MCF 10A (cell line): Measurements from ENCODE around the gene GMPR2. TPM values are rescaled to one million over a fixed set of nuclear protein-coding genes. Genes with fewer than 3 reads are reported as not detected.

ENCODE experiments used
- BruUV-seq: library from RNA; stranded (reverse); fragments of 400-500 nt; replicated peaks from 2 replicates; lab custom pipeline; 2021; lab: Mats Ljungman, UMichigan
- CTCF ChIA-PET: fragments of 300-600 bp; sonication (Branson Sonifier 250); formaldehyde crosslinking; extraction: SDS; loops from one replicate; lab custom pipeline; 2021; ENCODE audit warnings: antibody characterized with exemption, inconsistent platforms; lab: Yijun Ruan, JAX
- POLR2A ChIA-PET: fragments of 300-600, 350-650 bp; sonication (Branson Sonifier 250); formaldehyde crosslinking; extraction: SDS; loops from one replicate; lab custom pipeline; 2020; ENCODE audit warnings: antibody characterized with exemption, inconsistent platforms; lab: Yijun Ruan, JAX
- DNase-seq: peaks from one replicate; pipeline ENCODE4 v3.0.0-alpha.2; 2018; ENCODE audit not compliant: unreplicated experiment
- H3K27ac Mint-ChIP-seq: one replicate; pipeline ENCODE4 v1.8.0; 2022; ENCODE audit warnings: mild to moderate bottlenecking, low read depth, mixed read lengths; ENCODE audit not compliant: unreplicated experiment
- H3K27me3 Mint-ChIP-seq: one replicate; pipeline ENCODE4 v1.8.0; 2022; ENCODE audit warnings: mixed read lengths; ENCODE audit not compliant: insufficient read depth, unreplicated experiment
- H3K36me3 Mint-ChIP-seq: one replicate; pipeline ENCODE4 v1.8.0; 2022; ENCODE audit warnings: mild to moderate bottlenecking, moderate library complexity, mixed read lengths; ENCODE audit not compliant: insufficient read depth, unreplicated experiment
- H3K4me1 Mint-ChIP-seq: one replicate; pipeline ENCODE4 v1.8.0; 2022; ENCODE audit warnings: mixed read lengths; ENCODE audit not compliant: insufficient read depth, unreplicated experiment
- H3K4me3 Mint-ChIP-seq: one replicate; pipeline ENCODE4 v1.8.0; 2022; ENCODE audit warnings: mild to moderate bottlenecking, moderate library complexity, mixed read lengths; ENCODE audit not compliant: unreplicated experiment
- H3K9me3 Mint-ChIP-seq: one replicate; pipeline ENCODE4 v1.8.0; 2022; ENCODE audit warnings: mixed read lengths; ENCODE audit not compliant: unreplicated experiment
- intact Hi-C: fragments of 100-400 bp; cut with micrococcal nuclease; formaldehyde crosslinking; loops from 2 replicates; pipeline ENCODE4 v1.14.1; 2022
- total RNA-seq: library from RNA; stranded (reverse); gene quantifications from 2 replicates; pipeline ENCODE4 v1.2.3, GENCODE V29; 2022
- TF ChIP-seq, protein P1 (sequence below): fragments of 200-600 bp; IDR thresholded peaks from one replicate; pipeline ENCODE4 v1.8.0; 2022; ENCODE audit warnings: antibody characterized with exemption, mild to moderate bottlenecking; ENCODE audit not compliant: unreplicated experiment

The GMPR2 gene
- total RNA-seq, 1 experiment from 2014 or later: 77.3 TPM

DNA sequence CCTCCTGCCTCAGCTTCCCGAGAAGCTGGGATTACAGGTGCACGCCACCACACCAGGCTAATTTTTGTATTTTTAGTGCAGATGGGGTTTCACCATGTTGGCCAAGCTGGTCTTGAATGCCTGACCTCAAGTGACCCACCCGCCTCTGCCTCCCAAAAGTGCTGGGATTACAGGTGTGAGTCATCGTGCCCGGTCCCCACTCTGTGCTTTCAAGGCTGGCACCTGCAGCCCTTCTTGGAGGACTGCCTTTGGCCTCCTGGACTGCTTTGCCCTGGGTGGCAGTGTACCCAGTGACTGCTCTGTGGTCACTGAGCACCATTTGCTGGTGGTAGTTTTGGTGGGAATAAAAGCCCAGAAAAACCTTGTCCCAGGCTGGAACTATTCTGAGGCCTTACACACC, 54.3 kb downstream of the GMPR2 start:
- CTCF ChIA-PET: interaction anchor here (0.7 to 4.1 kb wide), 4 partner anchors 10 to 46 kb away, joined by 3 to 19 read pairs (median 10); partner anchors contain the start of genes LTB4R2 and TINF2
- no TSS peak for BruUV-seq
- TF ChIP-seq, protein P1, sequence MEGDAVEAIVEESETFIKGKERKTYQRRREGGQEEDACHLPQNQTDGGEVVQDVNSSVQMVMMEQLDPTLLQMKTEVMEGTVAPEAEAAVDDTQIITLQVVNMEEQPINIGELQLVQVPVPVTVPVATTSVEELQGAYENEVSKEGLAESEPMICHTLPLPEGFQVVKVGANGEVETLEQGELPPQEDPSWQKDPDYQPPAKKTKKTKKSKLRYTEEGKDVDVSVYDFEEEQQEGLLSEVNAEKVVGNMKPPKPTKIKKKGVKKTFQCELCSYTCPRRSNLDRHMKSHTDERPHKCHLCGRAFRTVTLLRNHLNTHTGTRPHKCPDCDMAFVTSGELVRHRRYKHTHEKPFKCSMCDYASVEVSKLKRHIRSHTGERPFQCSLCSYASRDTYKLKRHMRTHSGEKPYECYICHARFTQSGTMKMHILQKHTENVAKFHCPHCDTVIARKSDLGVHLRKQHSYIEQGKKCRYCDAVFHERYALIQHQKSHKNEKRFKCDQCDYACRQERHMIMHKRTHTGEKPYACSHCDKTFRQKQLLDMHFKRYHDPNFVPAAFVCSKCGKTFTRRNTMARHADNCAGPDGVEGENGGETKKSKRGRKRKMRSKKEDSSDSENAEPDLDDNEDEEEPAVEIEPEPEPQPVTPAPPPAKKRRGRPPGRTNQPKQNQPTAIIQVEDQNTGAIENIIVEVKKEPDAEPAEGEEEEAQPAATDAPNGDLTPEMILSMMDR: no peak
- no peaks in the 10 kb centered on the region for H3K27me3 Mint-ChIP-seq
- H3K27ac Mint-ChIP-seq: no peak overlapping the region
- intact Hi-C loops: no loop called here
- H3K36me3 Mint-ChIP-seq: peaks cover 16% of the 10 kb centered on the region
- DNase-seq: no peak
- POLR2A ChIA-PET: interaction anchor here (3.9 to 9.2 kb wide), 2 partner anchors 12 to 15 kb away, joined by 13 to 115 read pairs; partner anchors contain the start of genes DHRS1, NOP9 and RABGGTA
- H3K4me1 Mint-ChIP-seq: peaks cover 13% of the 10 kb centered on the region
- H3K9me3 Mint-ChIP-seq: no peaks in the 10 kb centered on the region
- H3K4me3 Mint-ChIP-seq: no peak overlapping the region

Other genes starting within 250 kb of the GMPR2 start
- gene DHRS4L2, start 244.0 kb upstream of the GMPR2 start, total RNA-seq: 18.1 and 20.8 TPM in 2 replicates
- gene CARMIL3, start 180.9 kb upstream of the GMPR2 start, total RNA-seq: 0.20 TPM in 1 of 2 replicates, not detected in the other
- gene CPNE6, start 161.4 kb upstream of the GMPR2 start, total RNA-seq: not detected in 2 replicates
- 64.7 and 112 TPM in 2 replicates for gene PCK2, start 138.6 kb upstream of the GMPR2 start, total RNA-seq
- gene DCAF11, start 118.2 kb upstream of the GMPR2 start, total RNA-seq: 38.6 and 48.8 TPM in 2 replicates
- 1.3 and 2.1 TPM in 2 replicates for gene NRL, start 118.0 kb upstream of the GMPR2 start, total RNA-seq
- 0.47 TPM in 1 of 2 replicates, not detected in the other for gene FITM1, start 102.3 kb upstream of the GMPR2 start, total RNA-seq
- 126 and 135 TPM in 2 replicates for gene PSME1, start 96.7 kb upstream of the GMPR2 start, total RNA-seq
- gene EMC9, start 91.3 kb upstream of the GMPR2 start, total RNA-seq: 49.2 and 49.9 TPM in 2 replicates
- gene PSME2, start 86.3 kb upstream of the GMPR2 start, total RNA-seq: 134 and 135 TPM in 2 replicates
- gene RNF31, start 85.4 kb upstream of the GMPR2 start, total RNA-seq: 62.2 and 67.4 TPM in 2 replicates
- gene IRF9, start 71.7 kb upstream of the GMPR2 start, total RNA-seq: 13.6 and 23.8 TPM in 2 replicates
- gene REC8, start 60.8 kb upstream of the GMPR2 start, total RNA-seq: 6.1 and 12.1 TPM in 2 replicates
- gene IPO4, start 44.1 kb upstream of the GMPR2 start, total RNA-seq: 57.2 and 100 TPM in 2 replicates
- 67.8 and 103 TPM in 2 replicates for gene TM9SF1, start 37.5 kb upstream of the GMPR2 start, total RNA-seq
- 0.68 and 1.2 TPM in 2 replicates for gene TSSK4, start 27.2 kb upstream of the GMPR2 start, total RNA-seq
- 88.6 and 99.0 TPM in 2 replicates for gene CHMP4A, start 19.4 kb upstream of the GMPR2 start, total RNA-seq
- 11.0 and 20.2 TPM in 2 replicates for gene MDP1, start 16.9 kb upstream of the GMPR2 start, total RNA-seq
- 233 and 243 TPM in 2 replicates for gene NEDD8, start 562 bp upstream of the GMPR2 start, total RNA-seq
- 47.3 and 47.6 TPM in 2 replicates for gene TINF2, start 9.7 kb downstream of the GMPR2 start, total RNA-seq
- 16.9 and 26.2 TPM in 2 replicates for gene TGM1, start 30.2 kb downstream of the GMPR2 start, total RNA-seq
- 51.7 and 75.0 TPM in 2 replicates for gene RABGGTA, start 38.7 kb downstream of the GMPR2 start, total RNA-seq
- gene DHRS1, start 66.9 kb downstream of the GMPR2 start, total RNA-seq: 29.2 and 29.7 TPM in 2 replicates
- gene NOP9, start 66.9 kb downstream of the GMPR2 start, total RNA-seq: 29.8 and 31.9 TPM in 2 replicates
- 0.52 and 1.3 TPM in 2 replicates for gene CIDEB, start 75.0 kb downstream of the GMPR2 start, total RNA-seq
- 21.7 and 23.8 TPM in 2 replicates for gene LTB4R2, start 77.2 kb downstream of the GMPR2 start, total RNA-seq
- gene LTB4R, start 78.6 kb downstream of the GMPR2 start, total RNA-seq: 15.8 and 19.9 TPM in 2 replicates
- not detected in 2 replicates for gene ADCY4, start 102.1 kb downstream of the GMPR2 start, total RNA-seq
- not detected in 2 replicates for gene RIPK3, start 107.1 kb downstream of the GMPR2 start, total RNA-seq
- gene NFATC4, start 135.3 kb downstream of the GMPR2 start, total RNA-seq: 0.23 and 1.7 TPM in 2 replicates
- not detected in 2 replicates for gene NYNRIN, start 166.1 kb downstream of the GMPR2 start, total RNA-seq
- gene CBLN3, start 196.7 kb downstream of the GMPR2 start, total RNA-seq: 2.4 TPM in 2 replicates
- gene KHNYN, start 197.0 kb downstream of the GMPR2 start, total RNA-seq: 63.0 TPM in 2 replicates
- 53.2 and 58.7 TPM in 2 replicates for gene SDR39U1, start 209.8 kb downstream of the GMPR2 start, total RNA-seq